HL-60/S4 treated with phorbol 12-myristate 13-acetate at 8.2 ng/mL for 4 days and 3 days (cell line): ENCODE measurements around the gene FAM72C.
"Not testable (repeated sequence)": the region's sequence is repeated elsewhere in the genome, so short reads cannot be mapped to it uniquely, and the experiment has no call there.

Experiments
- in situ Hi-C: fragments of 300-500 bp; cut with MboI; formaldehyde crosslinking; loops from 2 replicates; pipeline ENCODE4 v1.15.0; 2022; ENCODE audit warnings: low sequenced_read_pairs

Gene FAM72C

DNA sequence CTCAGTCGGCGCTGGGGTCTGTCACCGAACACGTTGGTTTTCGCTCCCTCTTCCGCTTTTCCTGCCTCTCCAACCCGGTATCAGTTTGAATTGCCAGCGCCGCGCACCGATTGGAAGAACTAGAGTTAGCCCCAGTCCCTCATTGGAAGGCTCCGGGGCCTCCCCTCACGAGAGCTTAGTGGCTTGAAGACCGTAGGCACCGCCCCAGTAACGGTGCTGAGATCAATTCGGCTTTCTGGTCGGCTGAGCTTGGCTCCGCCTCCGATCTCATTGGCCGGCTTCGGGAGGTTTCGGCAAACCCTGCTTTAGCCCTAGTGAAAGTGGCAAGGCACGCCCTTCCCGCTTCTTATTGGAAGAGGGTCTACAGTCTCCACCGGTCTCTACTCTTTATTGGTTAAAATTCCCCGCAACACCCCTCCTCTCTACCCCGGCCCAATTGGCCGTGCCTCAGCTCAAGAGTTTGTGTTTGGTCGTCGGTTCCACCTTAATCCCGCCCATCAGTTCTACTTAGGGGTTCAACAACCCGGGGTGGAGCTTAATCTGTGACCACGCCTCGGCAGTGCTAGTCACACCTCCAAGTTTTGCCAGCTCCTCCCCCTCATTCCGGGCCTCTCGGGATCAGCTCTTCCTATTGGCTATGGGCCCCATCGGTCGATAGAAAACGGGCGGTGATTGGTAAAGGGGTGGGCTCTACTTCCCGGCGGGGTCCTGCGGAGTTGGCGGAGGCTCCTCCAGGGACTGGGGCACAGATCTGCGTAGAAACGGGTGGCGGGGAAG is at the start of gene FAM72C:
Gene FAM72C, minus strand, starts transcription at position 63 of the 777 bp plus-strand sequence. CDS start 845 bp downstream, outside the sequence.
- in situ Hi-C loops: not testable (repeated sequence)

DNA sequence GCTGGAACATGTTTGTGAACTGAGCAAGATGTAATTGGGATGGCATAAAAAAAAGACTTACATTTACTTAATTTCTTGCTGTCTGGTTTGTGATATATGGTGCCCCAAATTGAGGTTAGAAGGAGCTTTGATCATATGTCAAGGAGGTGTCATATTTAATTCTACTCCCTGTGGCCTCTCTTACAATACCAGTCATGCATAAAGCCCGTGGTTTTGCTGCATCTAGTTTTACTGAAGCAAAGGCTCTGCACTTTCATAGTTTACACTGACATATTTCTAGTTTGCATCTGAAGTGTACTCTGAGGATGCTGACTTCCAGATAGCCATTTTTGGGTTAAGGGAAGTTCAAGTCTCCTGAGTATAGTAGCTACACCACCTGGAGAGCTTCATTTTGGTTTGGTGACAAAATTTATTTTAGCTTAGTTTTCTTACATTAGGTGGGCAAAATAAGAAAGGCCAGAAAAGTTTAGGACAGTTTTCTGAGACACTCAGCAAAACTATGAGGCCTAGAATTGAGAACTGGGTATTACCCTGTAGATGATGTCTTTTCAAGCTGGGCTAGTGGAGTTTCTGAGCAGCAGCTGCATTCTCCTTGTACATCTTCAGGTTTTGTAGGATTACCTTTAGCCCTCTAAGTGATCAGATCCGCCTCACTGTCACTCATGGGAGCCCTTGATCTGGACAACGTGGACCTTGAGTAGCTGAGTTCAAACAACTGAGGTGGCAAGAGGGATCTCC is 48.4 kb upstream of the FAM72C start:
- in situ Hi-C loops: not testable (repeated sequence)

DNA sequence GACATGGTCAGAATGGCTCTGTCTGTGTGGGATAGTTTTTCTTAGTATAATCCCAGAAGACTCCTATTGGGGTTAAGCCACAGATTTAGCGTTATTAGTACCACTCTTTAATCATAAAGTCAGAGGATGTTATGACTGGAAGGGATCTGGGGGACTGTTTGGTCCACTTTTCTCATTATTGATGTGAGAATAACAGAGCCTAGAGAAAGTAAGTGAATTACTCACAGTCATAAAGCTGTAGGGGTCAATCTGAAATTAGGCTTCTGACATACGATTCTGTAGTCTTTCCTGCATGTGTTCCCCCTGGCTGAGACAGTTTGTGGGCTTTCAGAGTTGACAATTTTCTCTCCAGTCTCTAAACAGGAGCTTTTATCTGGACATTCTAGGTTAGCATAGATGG is 47.3 kb upstream of the FAM72C start:
- in situ Hi-C loops: not testable (repeated sequence)

DNA sequence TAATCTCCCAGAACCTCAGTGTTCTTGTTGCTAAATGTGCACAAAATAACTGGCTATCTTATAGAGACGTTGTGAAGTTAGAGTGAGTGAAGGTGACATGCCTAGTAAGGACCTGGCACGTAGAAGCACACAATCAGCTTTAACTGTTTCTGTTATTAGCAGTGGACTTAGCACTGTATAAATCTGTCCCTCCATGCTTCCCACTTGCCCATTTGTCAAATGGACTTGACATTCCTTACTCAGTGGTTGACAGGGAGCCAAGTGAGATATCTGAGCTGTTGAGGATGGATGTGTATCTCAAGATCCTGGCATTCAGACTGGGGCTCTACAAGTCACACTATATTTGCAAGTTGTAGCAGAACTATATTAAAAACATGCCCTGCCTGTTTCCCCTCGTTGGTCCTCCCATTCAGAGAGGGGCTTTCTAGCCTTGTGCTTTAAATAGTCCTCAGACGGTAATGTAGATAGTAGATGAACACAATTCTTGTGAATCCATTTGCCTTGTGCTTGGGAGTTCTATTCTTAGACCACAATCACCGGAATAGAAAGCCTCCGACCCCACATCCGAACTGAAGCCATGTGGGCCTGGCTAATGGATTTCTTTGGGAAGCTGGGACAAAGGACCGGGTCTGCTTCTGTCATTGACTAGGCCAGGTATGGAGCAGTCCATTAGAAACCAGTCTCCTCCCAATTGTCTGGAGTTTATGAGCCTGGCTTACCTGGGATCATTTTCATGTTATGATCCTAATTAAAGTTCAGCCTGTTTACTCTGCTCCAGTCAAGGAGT is 43.6 kb upstream of the FAM72C start:
- in situ Hi-C loops: not testable (repeated sequence)

- in situ Hi-C loops: not testable (repeated sequence)
These were observed 42.7 kb upstream of the FAM72C start for GRCh38 chr1:144014528-144014927.

- in situ Hi-C loops: not testable (repeated sequence)
These were observed 42.3 kb upstream of the FAM72C start for GRCh38 chr1:144014121-144014520.

DNA sequence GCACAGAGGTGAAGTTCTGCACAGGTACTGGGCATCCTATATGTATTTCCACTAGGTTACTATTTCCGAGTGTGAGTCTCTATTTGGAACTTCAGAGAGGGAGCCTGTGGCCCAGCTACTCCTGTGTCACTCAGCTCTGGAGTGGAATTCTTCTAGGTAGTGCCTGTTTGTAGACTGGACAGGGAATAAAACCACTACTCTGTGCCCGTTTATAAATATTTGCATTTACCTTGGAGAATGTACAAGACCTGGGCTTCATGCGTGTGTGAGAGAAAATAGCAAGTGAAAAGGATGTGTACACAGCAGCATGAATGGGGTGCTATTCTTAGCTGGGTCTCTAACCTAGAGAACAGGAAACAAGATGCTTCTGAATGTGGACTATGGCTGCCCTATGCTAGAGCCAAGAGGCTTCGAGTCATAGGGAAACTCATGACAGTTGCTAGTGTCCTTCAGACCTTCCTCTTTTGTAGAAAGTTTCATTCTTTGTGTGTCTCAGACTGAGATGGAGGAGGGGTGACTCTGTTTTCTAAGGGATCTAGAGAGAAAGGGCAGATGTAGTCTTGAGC is 40.5 kb upstream of the FAM72C start:
- in situ Hi-C loops: not testable (repeated sequence)

DNA sequence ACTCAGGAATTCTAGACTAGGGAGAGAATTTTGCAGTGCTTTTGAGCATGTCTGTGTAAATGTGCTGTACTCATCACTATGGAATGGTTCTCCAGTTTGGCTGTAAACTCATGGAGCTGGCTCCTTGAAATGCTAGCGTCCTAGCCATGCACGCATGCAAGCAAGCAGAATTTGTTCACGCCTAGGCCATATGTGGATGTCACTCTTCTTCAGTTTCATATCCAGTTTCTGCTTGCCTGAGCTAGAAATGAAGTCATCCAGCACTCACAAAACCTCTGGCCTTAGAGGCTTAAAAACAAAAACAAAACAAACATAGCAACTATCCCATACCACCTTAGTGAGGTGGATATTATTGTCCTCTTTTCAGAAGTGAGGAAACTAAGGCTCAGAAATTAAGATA is 37.6 kb upstream of the FAM72C start:
- in situ Hi-C loops: not testable (repeated sequence)

GRCh38 chr1:144004259-144004658 is 32.5 kb upstream of the FAM72C start:
- in situ Hi-C loops: not testable (repeated sequence)

- in situ Hi-C loops: not testable (repeated sequence)
These were observed 31.7 kb upstream of the FAM72C start for GRCh38 chr1:144003306-144004029.

DNA sequence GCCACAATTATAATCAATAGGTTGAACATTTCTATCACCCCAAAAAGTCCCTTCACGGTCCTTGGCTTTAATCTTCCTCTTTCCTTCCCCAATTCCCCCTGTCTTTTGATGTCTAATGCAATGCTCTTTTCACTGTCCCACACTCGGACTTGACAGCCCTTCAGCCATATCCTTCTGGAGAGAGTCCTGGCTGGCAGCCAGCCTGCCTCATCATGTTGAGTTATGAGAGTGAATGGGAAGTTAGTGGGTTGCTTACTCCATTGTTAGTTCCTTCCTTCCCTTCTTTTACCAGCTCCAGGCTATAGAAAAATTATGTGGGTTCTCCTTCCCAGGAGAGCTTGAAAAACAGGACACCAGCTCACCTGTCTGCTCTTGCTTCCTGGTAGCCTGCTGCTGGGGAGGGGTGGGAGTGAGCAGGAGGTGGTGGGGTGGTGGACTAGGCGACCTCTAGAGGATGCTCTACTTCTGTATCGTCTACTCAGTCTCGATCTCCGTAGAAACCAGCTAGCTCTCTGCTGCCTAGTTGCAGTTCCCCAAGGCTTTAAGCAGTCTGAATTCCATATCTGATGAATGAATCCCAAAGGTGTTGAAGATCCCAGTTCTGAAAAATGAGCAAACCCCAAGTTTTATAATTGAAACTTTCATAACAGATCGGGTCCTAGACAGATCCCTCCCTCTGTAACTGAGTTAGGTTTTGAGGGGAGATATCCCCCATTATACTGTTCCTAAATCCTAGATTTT is 30.5 kb upstream of the FAM72C start:
- in situ Hi-C loops: not testable (repeated sequence)

DNA sequence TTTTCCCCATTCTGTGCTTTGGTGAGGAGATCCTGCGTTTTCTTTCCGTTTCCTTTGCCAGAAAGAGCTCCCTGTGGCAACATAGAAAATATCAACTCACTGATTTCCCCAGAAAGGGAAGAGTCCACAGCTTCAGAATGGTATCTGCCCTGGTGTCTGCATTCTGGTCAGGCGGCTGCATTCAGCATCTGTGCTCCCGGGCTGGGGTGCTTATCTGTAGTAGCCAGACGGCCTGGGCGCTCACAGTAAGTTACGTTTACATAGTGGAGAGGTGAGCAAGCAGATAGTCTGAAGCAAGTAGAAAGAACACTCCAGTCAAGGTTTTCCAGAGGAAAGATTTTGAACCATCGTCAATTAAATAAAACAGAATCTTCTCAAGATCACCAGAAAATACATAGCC is 29.3 kb upstream of the FAM72C start:
- in situ Hi-C loops: not testable (repeated sequence)

DNA sequence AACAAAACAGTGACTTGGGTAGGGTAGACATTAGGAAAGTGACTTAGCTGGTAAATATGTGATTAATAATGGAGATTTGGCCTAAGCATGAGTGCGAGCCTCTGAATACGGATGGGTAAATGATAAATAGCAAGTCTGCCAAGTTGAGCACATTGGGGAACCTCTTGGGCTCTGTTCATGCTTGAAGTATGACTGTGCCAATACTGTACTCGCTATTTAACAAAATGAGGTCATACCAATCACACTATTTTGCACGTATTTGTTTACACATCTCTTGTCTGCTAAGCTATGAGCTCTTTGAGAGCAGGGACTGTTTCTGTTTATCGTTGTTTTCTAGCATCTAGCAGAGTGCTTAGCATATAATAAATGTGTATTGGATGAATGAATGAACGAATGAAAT is 24.2 kb upstream of the FAM72C start:
- in situ Hi-C loops: not testable (repeated sequence)

GRCh38 chr1:143993301-143993907 is 21.6 kb upstream of the FAM72C start:
- in situ Hi-C loops: not testable (repeated sequence)

GRCh38 chr1:143990699-143991098 is 18.9 kb upstream of the FAM72C start:
- in situ Hi-C loops: not testable (repeated sequence)

- in situ Hi-C loops: not testable (repeated sequence)
These were observed 17.9 kb upstream of the FAM72C start for GRCh38 chr1:143989719-143990118.

- in situ Hi-C loops: not testable (repeated sequence)
These were observed 17.6 kb upstream of the FAM72C start for GRCh38 chr1:143989427-143989712.

GRCh38 chr1:143988602-143989426 is 17.0 kb upstream of the FAM72C start:
- in situ Hi-C loops: not testable (repeated sequence)

- in situ Hi-C loops: not testable (repeated sequence)
These were observed 16.1 kb upstream of the FAM72C start for GRCh38 chr1:143987868-143988267.
